Measurements from ENCODE around the gene EHD1.

The EHD1 gene

DNA sequence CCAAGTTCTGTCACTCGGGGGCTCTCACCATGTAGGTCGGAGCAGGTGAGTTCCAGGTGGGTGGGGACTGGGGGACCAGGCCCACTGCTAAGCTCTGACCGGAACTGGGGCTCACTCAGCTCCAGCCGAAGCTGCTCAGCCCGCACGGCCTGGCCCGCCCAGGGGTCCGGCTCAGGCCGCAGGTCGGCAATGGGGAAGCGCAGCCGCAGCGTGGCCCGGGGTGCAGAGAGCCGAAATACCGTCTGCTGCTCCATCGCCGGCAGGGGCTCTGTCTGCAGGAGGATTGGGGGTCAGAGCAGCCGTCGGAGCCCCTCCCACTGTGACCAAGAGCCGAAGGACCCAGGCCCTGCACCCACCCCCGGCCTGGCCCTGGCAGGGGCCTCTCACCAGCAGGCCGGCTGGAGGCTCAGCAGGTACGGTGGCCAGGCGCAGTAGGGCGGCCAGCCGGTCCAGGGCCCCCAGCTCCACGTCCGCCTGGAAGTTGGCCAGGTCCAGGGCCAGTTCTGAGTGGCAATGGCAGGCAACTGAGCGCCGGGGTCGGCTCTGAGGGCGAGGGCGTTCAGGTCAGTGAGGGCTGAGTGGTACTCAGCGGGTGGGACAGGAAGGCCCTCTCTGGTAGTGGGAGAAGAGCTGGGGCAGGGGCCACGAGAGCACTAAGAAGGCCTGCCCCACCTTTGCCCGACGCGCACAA lies 31.4 kb upstream of the EHD1 start:
- DNase-seq = no peak

DNA sequence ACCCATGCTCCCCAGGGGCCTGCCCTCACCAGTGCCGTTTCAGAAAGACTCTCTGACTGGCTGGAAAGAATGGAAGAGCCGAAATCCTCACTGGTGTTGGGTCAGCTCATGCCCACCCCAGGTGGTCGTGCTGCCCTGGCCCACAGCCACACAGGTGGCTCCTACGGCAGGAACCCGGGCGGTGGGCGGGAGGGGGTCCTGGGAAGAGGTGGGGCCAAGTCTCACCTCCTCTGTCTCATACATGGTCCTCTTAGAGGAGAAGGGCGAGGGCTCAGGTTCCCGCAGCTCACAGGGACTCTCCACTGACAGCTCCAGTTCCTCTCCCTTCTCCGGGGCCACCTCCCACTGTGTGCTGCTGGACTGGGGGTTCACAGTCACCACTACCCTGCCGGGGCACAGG lies 30.3 kb upstream of the EHD1 start:
- DNase-seq = no peak

DNA sequence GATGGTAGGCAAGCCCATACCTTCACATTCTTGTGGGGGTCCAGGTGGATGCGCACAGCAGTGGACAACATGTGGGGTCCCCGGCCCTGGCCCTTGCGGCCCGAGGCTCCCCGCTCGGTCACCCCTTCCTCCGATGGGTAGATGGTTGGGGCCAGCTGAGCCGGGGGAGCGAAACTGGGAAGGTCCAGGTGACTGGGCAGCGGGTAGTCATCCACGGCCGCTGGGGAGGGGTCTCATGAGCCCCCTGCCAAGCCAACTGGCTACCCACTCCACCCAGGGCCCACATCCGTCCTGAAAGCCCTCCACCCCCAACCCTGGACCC lies 27.9 kb upstream of the EHD1 start:
- no peak for DNase-seq

DNA sequence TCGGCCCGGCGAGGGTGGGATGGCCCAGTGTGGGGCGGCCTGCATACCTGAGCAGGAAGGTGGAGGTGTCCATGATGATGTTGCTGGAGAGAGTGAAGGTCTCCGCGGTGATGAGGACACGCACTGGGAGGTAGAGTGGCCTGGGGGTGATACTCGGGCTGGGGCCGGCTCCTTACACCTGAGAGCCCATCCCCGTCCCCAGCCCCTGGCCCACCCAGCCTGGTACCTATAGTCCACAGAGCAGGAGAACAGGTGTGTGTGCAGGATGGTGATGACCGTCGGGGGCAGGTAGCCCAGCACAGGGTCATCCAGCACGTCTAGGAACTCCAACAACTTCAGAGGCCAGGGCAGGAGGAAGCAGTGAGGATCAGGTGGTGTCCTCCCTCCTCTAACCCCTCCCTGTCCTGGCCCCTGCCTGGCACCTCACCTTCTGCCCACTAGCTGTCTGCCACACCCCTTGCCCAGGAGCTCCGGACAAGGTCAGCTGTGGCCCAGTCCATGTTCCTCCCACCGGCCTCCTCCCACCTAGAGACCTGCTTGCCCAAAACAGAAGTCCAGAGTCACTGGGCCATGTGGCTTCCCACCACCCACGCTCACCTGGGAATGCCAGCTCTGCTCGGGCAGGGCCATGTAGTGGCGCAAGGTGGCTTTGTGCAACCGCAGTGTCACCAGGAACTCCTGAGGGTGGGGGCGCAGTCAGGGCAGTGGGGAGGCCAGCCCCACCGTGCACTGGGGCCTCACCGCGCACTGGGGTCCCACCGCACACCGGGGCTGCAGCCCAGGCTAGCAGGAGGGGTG lies 27.3 kb upstream of the EHD1 start:
- DNase-seq = no peak

DNA sequence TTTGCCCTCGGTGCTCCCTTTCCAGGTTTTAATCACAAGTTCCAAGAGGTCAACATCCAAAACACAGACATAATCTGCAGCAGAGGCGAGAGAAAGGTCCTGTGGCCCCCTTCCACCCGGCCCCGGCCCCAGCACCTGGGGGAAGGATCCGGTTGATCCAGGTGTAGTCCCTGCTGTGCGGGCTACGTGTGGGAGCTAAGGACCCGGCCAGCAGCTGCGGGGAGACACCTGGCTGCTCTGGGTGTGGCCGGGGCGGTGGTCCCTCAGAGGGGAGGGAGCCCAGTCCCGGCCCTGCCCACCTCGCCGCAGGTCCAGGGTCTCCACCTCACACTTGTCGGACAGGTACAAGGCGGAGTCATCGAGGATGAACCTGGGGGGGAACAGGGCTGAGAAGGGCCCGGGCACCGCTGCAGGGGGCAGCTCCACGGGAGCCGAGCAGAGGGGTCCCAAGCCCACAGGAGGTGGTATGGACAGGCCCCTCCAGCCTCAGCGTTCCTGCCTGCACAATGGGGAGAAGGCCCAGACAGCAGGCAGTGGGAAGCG lies 24.9 kb upstream of the EHD1 start:
- DNase-seq = no peak

DNA sequence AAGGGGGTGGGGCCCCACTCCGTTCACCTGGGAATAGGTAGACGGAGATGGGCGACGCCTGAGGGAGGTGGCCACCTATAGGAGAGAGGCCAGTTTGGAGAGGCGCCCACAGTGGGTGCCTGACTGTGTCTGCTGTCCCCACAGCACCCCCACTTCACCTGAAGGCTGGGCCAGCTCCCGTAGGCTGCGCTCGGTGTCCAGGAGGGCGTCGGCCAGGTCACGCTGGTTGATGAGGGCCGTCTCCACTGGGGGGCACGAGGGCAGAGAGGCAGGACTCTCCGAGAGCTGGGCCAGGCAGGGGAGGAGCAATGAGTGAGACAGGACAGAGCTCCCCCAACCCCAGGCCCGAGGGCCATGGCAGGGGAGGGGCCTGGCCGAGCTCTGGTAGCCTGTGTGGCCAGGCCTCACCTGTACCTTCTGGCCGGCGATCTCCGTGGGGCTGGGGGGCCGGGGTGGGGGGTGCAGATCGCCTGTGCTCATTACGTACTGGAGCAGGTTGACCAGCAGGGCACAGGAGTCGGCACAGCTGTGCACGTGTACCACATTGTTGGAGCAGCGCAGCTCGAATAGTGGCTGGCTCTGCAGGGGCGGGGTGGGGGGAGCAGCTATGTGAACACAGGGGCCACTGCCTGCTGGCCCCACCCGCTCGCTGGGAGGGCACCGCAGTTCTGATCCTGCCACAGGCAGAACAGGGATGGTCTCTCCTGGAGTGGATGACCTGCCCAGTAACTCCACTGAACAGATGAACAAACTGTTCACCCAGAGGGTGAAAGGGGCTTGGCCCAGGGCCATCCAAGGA lies 23.9 kb upstream of the EHD1 start:
- DNase-seq = no peak

DNA sequence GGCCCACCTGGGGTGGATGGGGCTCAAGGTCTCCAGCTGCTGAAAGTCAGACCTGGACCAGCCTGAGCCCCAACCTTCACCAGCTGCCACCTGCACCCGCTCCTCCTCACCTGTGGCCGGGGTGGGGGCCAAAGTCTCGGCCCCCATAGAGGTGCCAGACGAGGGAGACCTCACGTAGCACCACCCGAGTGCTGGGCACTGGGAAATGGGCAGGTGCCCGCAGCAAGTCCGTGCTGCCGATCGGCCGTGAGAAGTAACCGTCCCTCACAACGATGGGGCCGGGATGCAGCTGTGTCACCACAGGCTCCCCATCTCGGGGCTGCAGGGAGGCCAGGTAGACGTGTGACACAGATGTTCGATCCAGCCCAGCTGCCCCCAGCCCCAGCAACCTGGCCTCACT lies 22.4 kb upstream of the EHD1 start:
- DNase-seq = no peak

DNA sequence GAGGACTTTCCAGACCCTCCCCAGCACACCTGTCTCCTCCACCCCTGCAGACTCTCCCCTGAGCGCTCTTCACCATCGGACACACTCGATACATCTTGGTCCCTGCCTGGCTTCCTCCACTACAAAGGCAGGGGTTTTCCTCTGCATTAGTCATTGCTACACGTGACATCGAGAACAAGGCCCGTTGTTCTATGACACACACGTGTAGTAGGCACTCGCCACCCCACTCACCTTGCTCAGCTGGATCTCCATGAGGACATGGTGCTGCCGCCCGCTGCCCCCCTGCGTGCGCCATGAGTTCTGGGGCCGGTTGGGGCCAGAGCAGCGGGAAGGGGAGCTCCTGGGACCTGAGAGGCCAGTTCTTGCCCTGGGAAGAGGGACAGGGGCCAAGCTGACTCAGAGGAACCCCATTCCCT lies 21.9 kb upstream of the EHD1 start:
- DNase-seq = peak; percentile 78

DNA sequence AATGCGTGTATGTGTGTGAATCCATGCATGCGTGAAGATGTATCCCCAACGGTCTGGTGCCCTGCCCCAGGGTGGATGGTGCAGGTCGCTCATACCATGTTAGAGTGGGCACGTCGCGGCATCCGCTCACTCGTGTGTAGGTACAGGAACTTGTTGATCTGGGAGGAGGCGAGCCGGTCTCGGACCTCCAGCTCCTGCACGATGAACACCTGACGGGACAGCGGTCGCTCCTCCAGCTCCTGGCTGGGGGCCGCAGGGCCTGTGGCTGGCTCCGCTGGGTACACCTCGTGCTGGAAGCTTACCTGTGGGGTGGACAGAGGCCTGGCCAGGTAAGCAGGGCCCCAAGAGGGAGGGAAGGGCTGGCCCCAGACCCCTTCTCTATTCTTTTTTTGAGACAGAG lies 20.1 kb upstream of the EHD1 start:
- DNase-seq = no peak

DNA sequence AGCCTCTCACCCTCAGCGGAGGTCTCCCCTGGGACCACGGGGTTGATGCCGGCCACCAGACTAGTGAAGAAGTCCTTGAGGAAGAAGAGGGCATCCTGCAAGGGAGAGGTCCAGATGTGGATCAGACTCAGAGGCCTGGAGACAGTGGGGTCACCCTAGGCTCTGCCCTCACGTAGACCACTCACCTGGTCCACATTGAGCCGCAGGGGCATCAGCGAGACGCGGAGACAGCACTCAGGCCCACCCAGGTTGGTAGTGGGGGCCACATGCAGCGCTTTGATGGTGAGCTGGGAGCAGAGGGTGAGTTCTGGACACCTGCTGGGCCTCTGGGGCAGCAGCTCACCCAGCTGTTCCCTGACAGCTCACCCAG lies 19.6 kb upstream of the EHD1 start:
- no peak for DNase-seq

DNA sequence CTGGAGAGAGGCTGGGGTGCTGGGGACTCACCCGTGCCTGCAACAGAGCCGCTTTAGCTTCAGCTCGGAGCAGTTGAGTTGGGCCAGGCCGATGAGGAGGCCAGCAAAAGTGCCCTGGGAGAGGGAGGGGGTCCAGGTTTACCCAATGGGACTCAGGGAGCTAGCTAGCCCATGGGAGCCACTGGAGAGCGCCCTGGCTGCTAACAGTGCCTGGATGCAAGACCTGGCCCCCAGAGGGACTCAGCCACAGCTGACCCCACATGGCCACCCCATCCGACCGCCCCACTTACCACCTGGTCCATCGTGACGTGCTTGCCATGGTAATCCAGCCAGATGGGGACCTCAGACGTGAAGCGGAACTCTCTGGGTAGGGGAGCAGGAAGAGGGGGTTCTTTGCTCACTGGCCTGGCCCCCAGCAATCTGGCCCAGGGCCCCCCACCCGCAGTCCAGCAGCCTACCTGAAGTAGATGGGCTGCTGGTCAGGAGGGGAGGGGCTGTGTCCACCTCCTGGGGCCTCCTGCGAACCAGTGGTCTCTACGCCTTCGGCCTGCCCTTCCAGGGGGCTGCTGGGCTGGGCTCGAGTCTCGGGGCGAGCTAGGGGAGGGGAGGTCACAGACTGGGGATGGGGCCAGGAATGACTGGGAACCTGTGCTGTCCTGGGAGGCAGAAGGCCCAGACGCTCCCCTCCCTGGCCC lies 19.1 kb upstream of the EHD1 start:
- DNase-seq = no peak

DNA sequence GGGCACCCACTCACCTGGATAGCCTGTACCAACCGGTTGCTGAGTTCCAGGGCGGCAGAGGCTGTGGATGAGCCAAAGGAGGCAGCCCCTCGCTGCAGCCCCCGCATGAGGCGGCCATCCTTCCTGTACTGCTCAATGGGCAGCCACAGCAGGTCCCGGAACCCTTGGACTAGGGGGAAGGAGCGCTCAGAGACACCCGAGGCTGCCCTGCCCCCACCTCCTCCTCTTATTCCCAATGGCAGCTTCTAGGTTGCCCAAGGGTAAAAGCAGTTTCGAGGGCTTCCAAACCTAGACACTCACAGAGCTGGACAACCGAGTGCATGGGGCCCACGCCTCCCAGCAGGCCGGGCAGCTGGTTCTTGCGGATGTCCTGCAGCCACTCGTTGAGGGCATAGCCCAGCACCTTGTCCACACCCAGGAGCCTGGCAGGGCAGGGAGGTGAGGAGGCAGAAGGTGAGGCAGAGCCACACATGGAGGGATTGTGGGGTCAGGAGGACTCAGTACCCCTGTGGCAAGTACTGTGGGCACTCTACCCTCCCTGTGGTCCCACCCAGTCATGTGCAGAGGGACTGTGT lies 18.1 kb upstream of the EHD1 start:
- DNase-seq = no peak

DNA sequence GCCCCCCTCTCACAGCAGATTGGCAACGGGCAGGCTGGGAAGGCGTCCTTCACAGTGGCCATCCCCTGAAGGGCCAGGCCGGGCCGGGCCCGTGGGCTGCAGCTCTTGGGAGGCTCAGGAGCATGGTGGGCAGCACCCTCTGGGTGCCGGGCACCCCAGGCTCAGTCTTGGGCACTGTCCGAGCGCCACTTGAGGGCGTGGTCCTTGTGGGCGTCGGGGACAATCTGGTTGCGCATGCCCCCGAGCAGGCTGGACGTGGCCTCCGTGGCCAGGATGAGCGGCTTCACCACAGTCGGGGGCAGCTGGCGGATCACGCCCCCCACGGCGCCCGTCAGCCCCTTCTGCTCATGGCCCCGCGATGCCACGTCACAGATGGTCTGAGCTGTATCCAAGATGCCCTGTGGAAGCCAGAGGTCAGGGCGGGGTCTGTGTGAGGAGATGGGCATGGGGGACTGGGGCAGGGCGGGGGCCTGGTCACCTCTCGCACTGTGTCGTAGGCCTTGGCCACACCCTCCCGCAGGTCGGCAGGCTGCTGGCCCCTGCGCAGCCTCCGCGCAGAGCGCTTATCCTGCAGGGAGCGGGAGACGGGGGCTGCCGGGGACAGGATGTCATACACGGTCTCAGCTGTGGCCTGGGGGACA lies 16.5 kb upstream of the EHD1 start:
- no peak for DNase-seq

DNA sequence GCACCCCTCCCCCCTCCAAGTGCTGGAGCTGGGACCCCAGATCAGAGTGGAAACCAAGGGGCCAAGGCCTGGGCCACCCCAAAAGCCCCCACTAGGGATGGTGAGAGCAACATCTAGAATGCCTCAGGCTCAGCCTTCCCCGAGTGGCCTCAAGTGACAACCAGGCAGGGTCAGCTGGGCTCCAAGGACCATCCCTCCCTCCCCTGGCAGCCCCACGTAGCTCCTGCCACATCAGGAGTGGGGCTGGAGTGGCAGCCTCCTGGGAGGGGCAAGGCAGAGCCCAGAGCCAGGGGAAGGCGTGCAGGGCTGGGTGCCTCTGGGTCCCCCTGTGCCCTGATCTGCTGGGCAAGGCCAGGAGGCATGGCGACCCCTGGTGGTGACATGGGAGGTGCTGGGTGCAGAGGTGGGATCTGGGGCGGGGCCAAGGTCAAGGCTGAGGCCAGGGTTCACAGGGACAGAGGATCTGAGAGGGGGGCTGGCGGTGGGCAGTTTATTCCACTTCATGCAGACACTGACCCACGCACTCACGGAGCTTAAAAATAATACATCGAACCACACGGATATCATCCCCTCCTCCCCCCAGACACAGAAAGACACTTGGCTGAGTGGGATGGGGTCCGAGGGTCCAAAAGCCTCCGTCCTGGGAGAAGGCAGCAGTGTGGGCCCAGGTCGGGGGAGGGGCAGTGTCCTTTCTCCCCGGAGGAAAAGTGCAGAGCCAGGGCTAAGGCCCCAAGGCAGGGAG lies 15.8 kb upstream of the EHD1 start:
- peak; percentile 97 for DNase-seq

DNA sequence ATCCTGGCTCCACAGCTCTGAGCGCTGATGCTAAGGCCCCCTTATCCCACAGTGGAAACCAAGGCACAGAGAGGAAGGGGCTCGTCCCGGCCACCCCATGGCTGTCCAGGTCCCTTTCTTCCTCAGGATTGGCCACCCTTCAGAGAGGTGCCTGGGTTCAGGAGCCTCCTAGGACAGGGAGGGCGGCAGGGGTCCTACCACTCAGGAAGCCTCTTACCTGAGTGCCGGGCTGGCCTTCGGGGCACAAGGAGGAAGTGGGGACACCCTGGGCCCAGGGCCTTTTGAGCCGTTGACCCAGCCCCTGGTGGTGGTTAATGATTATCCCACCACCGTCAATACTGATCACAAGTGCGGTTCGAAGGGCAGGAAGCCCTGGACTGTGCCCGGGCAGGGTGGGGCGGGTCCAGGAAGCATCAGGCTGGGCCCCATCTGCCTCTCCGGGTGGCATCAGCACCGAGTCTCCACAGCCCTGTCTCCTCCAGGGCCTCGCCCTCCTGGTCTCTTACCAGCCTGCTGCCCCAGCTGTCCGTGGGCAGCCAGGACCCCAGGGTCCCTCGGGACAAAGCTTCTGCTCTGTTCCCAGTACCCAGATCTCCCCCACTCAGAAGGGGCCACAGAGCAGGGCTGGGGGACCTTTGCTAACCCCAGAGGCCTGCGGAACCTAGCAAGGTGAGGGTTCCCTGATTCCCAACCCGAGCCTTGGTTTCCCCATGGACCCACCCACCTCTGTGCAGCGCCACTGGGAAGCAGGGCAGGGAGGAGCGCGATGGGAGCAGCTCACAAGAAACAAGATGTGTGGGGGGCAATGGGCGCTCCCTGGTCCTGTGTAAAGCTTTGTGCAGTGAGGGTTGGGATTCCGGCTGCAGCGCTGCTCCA lies 15.0 kb upstream of the EHD1 start:
- no peak for DNase-seq

DNA sequence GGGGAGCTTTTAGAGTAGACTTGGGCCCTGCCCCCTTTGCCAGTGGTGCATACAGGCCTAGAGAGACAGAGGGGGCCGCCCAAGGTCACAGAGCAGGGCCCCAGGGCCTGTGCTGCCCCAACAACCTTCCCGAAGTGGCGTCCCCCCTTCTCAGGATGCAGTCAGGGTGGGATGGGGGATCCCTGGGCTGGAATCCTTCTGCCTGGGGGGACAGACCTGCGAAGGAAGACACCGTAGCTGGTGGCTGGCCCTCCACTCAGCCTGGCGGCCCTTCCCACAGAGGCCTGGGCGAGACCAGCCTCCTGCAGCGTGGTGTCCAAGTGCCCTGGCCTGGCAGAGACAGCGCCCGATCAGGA lies 14.4 kb upstream of the EHD1 start:
- DNase-seq = no peak

DNA sequence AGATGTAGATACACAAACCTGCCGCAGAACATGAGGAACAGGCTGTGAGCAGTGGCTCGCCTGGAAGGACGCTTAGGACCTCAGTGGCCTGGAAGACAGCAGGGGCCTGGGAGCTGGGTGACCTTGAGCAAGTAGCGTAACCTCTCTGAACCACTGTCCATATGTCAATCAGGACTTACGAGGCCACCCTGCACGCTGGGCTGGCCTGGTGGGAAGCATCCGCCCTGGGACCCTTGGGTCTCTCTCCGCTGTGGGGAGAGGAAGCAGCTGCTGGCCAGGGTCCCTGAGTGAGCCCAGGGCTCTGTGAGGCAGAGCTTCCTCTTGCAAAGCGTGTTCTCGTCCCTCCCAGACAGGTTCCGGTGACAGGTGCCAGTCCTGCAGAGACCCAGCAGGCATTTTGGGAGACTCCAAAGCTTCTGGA lies 14.0 kb upstream of the EHD1 start:
- no peak for DNase-seq

DNA sequence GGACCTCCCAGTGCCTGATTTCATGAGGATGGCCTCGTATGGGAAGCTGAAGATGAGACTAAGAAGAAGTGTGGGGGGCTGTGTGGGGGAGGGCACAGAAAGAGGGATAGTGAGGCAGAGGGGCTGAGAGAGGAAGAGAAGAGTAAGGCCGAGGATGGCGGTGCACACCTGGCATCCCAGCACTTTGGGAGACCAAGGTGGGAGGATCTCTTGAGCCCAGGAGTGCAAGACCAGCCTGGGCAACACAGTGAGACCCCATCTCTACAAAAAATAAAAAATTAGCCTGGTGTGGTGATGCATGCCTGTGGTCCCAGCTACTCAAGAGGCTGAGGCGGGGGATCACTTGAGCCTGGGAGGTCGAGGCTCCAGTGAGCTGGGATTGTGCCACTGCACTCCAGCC lies 13.5 kb upstream of the EHD1 start:
- no peak for DNase-seq

DNA sequence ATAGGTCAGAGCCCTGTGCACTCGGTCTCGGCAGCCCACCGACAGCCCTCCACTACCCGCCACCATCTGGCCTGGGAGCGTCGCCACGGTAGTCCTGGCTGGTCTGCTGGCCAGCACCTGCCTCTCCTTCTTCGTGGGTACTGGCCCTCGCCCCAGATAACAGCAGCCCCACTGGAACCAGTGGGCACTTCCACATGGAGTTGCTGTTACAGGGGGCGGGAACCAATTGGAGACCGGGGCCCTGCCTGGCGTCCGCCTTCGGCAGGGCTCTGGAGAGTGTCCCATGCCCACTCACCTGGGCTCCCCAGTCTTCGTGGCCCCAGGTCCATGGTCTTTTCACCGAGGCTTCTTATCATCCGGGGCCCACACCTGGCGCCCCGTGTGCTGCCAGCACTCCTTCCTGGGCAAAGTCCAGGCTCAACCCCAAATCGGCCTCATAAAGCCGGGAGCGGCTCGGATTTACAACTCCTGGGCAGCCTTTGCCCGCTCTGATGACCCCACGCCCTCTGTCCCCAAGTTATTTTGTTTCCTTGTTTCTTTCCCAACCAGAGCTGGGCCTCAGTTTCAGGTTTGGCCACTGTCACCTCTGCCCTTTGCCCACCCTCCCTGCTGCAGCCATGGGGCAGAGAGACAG lies 12.9 kb upstream of the EHD1 start:
- DNase-seq = no peak

DNA sequence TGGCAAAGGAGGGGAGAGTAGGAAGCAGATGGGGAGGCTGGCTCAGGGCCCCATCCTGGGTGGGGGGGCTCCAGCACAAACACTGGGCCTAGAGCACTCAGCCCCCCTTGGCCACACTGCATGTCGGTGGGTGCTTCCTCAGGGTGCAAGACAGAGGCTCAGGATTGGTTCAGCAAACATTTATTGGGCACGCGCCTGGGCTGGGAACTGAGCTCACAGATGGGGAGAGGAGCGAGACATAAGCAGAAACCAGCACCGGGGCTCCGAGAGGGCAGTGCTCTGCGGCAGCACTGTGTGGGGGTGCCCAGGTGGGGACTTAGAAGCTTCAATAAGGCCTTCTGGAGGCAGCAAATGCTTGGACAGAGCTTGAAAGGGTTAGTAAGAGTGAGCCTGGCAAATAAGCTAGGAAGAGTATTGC lies 12.1 kb upstream of the EHD1 start:
- no peak for DNase-seq
